KMS-11 (cell line): ENCODE results near the gene GRM8.

Source experiments
- H2AFZ ChIP-seq: fragments of 200-600 bp; sonication (generic); 2 replicates; pipeline ENCODE4 v1.6.1; 2016; ENCODE audit warnings: antibody characterized with exemption, mixed run types, low read depth
- H3K27ac ChIP-seq: fragments of 200-600 bp; sonication (generic); 2 replicates; pipeline ENCODE4 v1.6.1; 2016; ENCODE audit warnings: mild to moderate bottlenecking, mixed run types
- H3K27me3 ChIP-seq: fragments of 200-600 bp; sonication (generic); 2 replicates; pipeline ENCODE4 v1.6.1; 2017; ENCODE audit warnings: mild to moderate bottlenecking, low read depth, mixed run types, moderate library complexity; ENCODE audit not compliant: insufficient read depth
- H3K36me3 ChIP-seq: fragments of 200-600 bp; sonication (generic); 2 replicates; pipeline ENCODE4 v1.6.1; 2017; ENCODE audit warnings: mild to moderate bottlenecking, mixed run types; ENCODE audit not compliant: insufficient read depth
- H3K4me1 ChIP-seq: fragments of 200-600 bp; sonication (generic); 2 replicates; pipeline ENCODE4 v1.6.1; 2016; ENCODE audit warnings: mild to moderate bottlenecking, low read depth, mixed run types; ENCODE audit not compliant: poor library complexity, severe bottlenecking
- H3K4me2 ChIP-seq: fragments of 200-600 bp; sonication (generic); 2 replicates; pipeline ENCODE4 v1.7.0; 2016; ENCODE audit warnings: mild to moderate bottlenecking, mixed run types
- H3K4me3 ChIP-seq: fragments of 200-600 bp; sonication (generic); IDR thresholded peaks from 2 replicates; pipeline ENCODE4 v1.6.1; 2017; ENCODE audit warnings: low read depth, low read length, mixed read lengths; ENCODE audit not compliant: insufficient read depth
- H3K79me2 ChIP-seq: fragments of 200-600 bp; sonication (generic); 2 replicates; pipeline ENCODE4 v1.6.1; 2016; ENCODE audit warnings: low read depth, mixed run types; ENCODE audit not compliant: insufficient read depth
- H3K9ac ChIP-seq: fragments of 200-600 bp; sonication (generic); 2 replicates; pipeline ENCODE4 v1.6.1; 2016; ENCODE audit warnings: mild to moderate bottlenecking, mixed run types
- H4K20me1 ChIP-seq: fragments of 200-600 bp; sonication (generic); 2 replicates; pipeline ENCODE4 v1.6.1; 2016; ENCODE audit warnings: mild to moderate bottlenecking, mixed run types; ENCODE audit not compliant: insufficient read depth
- CTCF ChIP-seq: fragments of 200-600 bp; sonication (generic); conservative IDR thresholded peaks from 2 replicates; pipeline ENCODE4 v1.6.1; 2017; ENCODE audit warnings: low read depth, mild to moderate bottlenecking, antibody characterized with exemption, low read length, moderate library complexity, mixed read lengths

The GRM8 gene

GRCh38 chr7:126440542-126440941 lies 812.2 kb downstream of the GRM8 start:
- Histone ChIP-seq H3K79me2 (no peaks in the 10 kb centered on the region), H3K4me1 (peaks cover 7% of the 10 kb centered on the region), H3K27me3 (no peaks in the 10 kb centered on the region), H4K20me1 (no peaks in the 10 kb centered on the region), H3K27ac (no peak overlapping the region), H3K36me3 (no peaks in the 10 kb centered on the region), H2AFZ (no peak overlapping the region), H3K4me2 (no peak overlapping the region), H3K9ac (no peak overlapping the region), H3K4me3 (no peak overlapping the region)
- TF ChIP-seq CTCF = no peak

- no peaks in the 10 kb centered on the region for H4K20me1 ChIP-seq
- no peak overlapping the region for H3K4me3 ChIP-seq
- H3K79me2 ChIP-seq = no peaks in the 10 kb centered on the region
- H3K27me3 ChIP-seq = no peaks in the 10 kb centered on the region
- no peak overlapping the region for H2AFZ ChIP-seq
- H3K9ac ChIP-seq = no peak overlapping the region
- no peak overlapping the region for H3K27ac ChIP-seq
- no peak overlapping the region for H3K4me2 ChIP-seq
- no peaks in the 10 kb centered on the region for H3K36me3 ChIP-seq
- TF ChIP-seq CTCF = no peak
- H3K4me1 ChIP-seq = peaks cover 5% of the 10 kb centered on the region
Observed at GRCh38 chr7:126436213-126436868, 816.4 kb downstream of the GRM8 start.

GRCh38 chr7:126426652-126427051 lies 826.1 kb downstream of the GRM8 start:
- no peaks in the 10 kb centered on the region for H3K36me3 ChIP-seq
- H3K27me3 ChIP-seq = no peaks in the 10 kb centered on the region
- H3K27ac ChIP-seq = no peak overlapping the region
- no peak overlapping the region for H3K4me3 ChIP-seq
- no peaks in the 10 kb centered on the region for H4K20me1 ChIP-seq
- no peaks in the 10 kb centered on the region for H3K79me2 ChIP-seq
- H3K9ac ChIP-seq = no peak overlapping the region
- no peak for TF ChIP-seq CTCF
- H3K4me1 ChIP-seq = no peaks in the 10 kb centered on the region
- H2AFZ ChIP-seq = no peak overlapping the region
- no peak overlapping the region for H3K4me2 ChIP-seq

- Histone ChIP-seq H2AFZ (no peak overlapping the region), H3K4me1 (no peaks in the 10 kb centered on the region), H3K36me3 (no peaks in the 10 kb centered on the region), H3K79me2 (no peaks in the 10 kb centered on the region), H3K4me3 (no peak overlapping the region), H3K27me3 (no peaks in the 10 kb centered on the region), H4K20me1 (no peaks in the 10 kb centered on the region), H3K27ac (no peak overlapping the region), H3K9ac (no peak overlapping the region), H3K4me2 (no peak overlapping the region)
- TF ChIP-seq CTCF = no peak
Observed at GRCh38 chr7:126424985-126425384, 827.8 kb downstream of the GRM8 start.
